ENCODE measurements around the gene TTC27.

TTC27 gene

GRCh38 chr2:32807662-32808061, 179.8 kb downstream of the TTC27 start:
- TF ChIP-seq CTCF (conservative IDR thresholded peaks at IDR 0.05), result no peak

GRCh38 chr2:32810909-32811495, 183.2 kb downstream of the TTC27 start:
- no peak overlapping the region for H3K27ac ChIP-seq
- TF ChIP-seq CTCF (conservative IDR thresholded peaks at IDR 0.05), result no peak

More at GRCh38 chr2:32807662-32808061, 179.8 kb downstream of the TTC27 start:
- H3K27ac ChIP-seq, result no peak overlapping the region

GRCh38 chr2:32811696-32812095, 183.8 kb downstream of the TTC27 start:
- TF ChIP-seq CTCF (conservative IDR thresholded peaks at IDR 0.05), result no peak
- no peak overlapping the region for H3K27ac ChIP-seq

- TF ChIP-seq CTCF (conservative IDR thresholded peaks at IDR 0.05), result no peak
- no peak overlapping the region for H3K27ac ChIP-seq
Observed at GRCh38 chr2:32812316-32812715, 184.5 kb downstream of the TTC27 start.

GRCh38 chr2:32820088-32820487, 192.2 kb downstream of the TTC27 start:
- H3K27ac ChIP-seq, result no peak overlapping the region
- TF ChIP-seq CTCF (conservative IDR thresholded peaks at IDR 0.05), result no peak

GRCh38 chr2:32820701-32821100, 192.9 kb downstream of the TTC27 start:
- TF ChIP-seq CTCF (conservative IDR thresholded peaks at IDR 0.05), result no peak
- no peak overlapping the region for H3K27ac ChIP-seq

GRCh38 chr2:32824070-32824809, 196.4 kb downstream of the TTC27 start:
- no peak overlapping the region for H3K27ac ChIP-seq
- no peak for TF ChIP-seq CTCF (conservative IDR thresholded peaks at IDR 0.05)

Data from VCaP (cell line).